ENCODE measurements around the gene ZNF524. TPM values are rescaled to one million over a fixed set of nuclear protein-coding genes. Genes with fewer than 3 reads are reported as not detected.
A peak's percentile ranks its signal among the peaks of the same experiment; 100 is the strongest.

ZNF524 gene
- total and polyA plus RNA-seq, 9 of the 15 experiments (the other 6 are each of a cell fraction or from before 2014, with no cell fraction given) = 0.08 to 15.6 (median 2.9) TPM

DNA sequence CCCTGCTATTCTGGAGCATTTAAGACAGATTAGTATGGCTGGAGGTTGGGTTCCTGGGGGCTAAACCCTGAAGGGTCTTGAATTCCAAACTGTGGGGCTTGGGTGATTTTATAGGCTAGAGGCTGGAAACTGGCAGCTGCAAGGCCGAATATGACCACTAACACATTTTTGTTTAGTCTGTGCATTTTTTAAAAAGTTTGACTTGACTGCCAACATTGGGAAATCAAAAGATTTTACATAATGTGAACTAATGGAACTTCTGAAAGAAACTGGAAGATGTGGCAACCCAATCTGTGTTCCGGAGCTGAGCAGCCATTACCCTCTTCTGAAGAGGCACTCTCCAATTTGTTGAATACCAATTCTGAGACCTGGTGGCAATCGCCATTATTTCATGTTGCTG is 19.2 kb downstream of the ZNF524 start:
- in situ Hi-C loops (cut with MboI) = no loop called here
- no TSS peak for BruUV-seq (replicated peaks)
- WGBS (ENCODE audit: insufficient coverage, low coverage, missing lambda C conversion rate) = 68% methylated on average over 3 of the region's 3 CpGs
- Histone ChIP-seq H3K4me1 (replicated peaks in 1 of 2; ENCODE audit: control insufficient read depth in 2 of 2, insufficient read depth in 2 of 2, low read length in 2 of 2) (peaks cover 6 to 10% of the 10 kb centered on the region in 2 experiments; a peak in 3 of 5 replicates), H4K20me1 (replicated peaks; ENCODE audit: control insufficient read depth, insufficient read depth, low read length) (no peaks in the 10 kb centered on the region; the same call in 1 of the 2 replicates), H3K9me1 (ENCODE audit: control insufficient read depth, insufficient read depth, low read length) (peaks cover 3% of the 10 kb centered on the region), H3K9ac (ENCODE audit: insufficient read depth in 1 of 2, low read depth in 2 of 2, low read length in 2 of 2) (no peak overlapping the region), H3K27ac (ENCODE audit: extremely low read depth, low read depth, low read length) (no peak overlapping the region), H3K79me2 (ENCODE audit: control insufficient read depth, insufficient read depth, low read length) (peaks cover 7% of the 10 kb centered on the region; the same call in 2 of the 3 replicates), H3K36me3 (ENCODE audit: control insufficient read depth, insufficient read depth, low read length) (peaks cover 35% of the 10 kb centered on the region; the same call in 2 of the 3 replicates), H3K4me3 (no peak overlapping the region), H3K9me3 (replicated peaks; ENCODE audit: control insufficient read depth, insufficient read depth, low read depth, low read length) (no peaks in the 10 kb centered on the region), H3K4me2 (ENCODE audit: insufficient read depth, low read length) (no peak overlapping the region), H3K27me3 (ENCODE audit: control insufficient read depth in 2 of 2, insufficient read depth in 2 of 2, low read length in 2 of 2) (no peaks in the 10 kb centered on the region), H2AFZ (ENCODE audit: low read depth, low read length) (no peak overlapping the region)
- CTCF ChIA-PET (ENCODE audit: low intra/inter-chr PET ratio) = no interaction called here
- no peak for TF ChIP-seq NFIX (CRISPR knock-in tag; IDR thresholded peaks at IDR 0.05; ENCODE audit: low read depth)
- no peak for TF ChIP-seq GATAD2A (IDR thresholded peaks at IDR 0.05)
- no peak for TF ChIP-seq IRF9 (tag; IDR thresholded peaks at IDR 0.05)
- no peak for TF ChIP-seq ZNF184 (CRISPR knock-in tag; IDR thresholded peaks at IDR 0.05)
- TF ChIP-seq KLF13 (tag; IDR thresholded peaks at IDR 0.05; ENCODE audit: borderline replicate concordance, low read depth) = no peak
- TF ChIP-seq TSC22D4 (tag; IDR thresholded peaks at IDR 0.05) = no peak
- TF ChIP-seq, protein P1, sequence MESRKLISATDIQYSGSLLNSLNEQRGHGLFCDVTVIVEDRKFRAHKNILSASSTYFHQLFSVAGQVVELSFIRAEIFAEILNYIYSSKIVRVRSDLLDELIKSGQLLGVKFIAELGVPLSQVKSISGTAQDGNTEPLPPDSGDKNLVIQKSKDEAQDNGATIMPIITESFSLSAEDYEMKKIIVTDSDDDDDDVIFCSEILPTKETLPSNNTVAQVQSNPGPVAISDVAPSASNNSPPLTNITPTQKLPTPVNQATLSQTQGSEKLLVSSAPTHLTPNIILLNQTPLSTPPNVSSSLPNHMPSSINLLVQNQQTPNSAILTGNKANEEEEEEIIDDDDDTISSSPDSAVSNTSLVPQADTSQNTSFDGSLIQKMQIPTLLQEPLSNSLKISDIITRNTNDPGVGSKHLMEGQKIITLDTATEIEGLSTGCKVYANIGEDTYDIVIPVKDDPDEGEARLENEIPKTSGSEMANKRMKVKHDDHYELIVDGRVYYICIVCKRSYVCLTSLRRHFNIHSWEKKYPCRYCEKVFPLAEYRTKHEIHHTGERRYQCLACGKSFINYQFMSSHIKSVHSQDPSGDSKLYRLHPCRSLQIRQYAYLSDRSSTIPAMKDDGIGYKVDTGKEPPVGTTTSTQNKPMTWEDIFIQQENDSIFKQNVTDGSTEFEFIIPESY (CRISPR knock-in tag; IDR thresholded peaks at IDR 0.05) = no peak
- TF ChIP-seq BACH1 (tag; IDR thresholded peaks at IDR 0.05) = no peak
- no peak for TF ChIP-seq ZNF121 (CRISPR knock-in tag; conservative IDR thresholded peaks at IDR 0.05)
- no peak for TF ChIP-seq ZNF707 (CRISPR knock-in tag; conservative IDR thresholded peaks at IDR 0.05)
- TF ChIP-seq ZNF316 (IDR thresholded peaks at IDR 0.05) = no peak
- TF ChIP-seq, protein P2, sequence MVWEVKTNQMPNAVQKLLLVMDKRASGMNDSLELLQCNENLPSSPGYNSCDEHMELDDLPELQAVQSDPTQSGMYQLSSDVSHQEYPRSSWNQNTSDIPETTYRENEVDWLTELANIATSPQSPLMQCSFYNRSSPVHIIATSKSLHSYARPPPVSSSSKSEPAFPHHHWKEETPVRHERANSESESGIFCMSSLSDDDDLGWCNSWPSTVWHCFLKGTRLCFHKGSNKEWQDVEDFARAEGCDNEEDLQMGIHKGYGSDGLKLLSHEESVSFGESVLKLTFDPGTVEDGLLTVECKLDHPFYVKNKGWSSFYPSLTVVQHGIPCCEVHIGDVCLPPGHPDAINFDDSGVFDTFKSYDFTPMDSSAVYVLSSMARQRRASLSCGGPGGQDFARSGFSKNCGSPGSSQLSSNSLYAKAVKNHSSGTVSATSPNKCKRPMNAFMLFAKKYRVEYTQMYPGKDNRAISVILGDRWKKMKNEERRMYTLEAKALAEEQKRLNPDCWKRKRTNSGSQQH (CRISPR knock-in tag; IDR thresholded peaks at IDR 0.05) = no peak
- no peak for TF ChIP-seq E2F3 (CRISPR knock-in tag; IDR thresholded peaks at IDR 0.05)
- TF ChIP-seq MAFK (IDR thresholded peaks at IDR 0.05; ENCODE audit: low read length) = no peak
- no peak for TF ChIP-seq EZH2 (IDR thresholded peaks at IDR 0.05; ENCODE audit: borderline replicate concordance, low read depth, low read length)
- TF ChIP-seq CBFA2T3 (IDR thresholded peaks at IDR 0.05) = no peak
- TF ChIP-seq NR1H2 (CRISPR knock-in tag; IDR thresholded peaks at IDR 0.05) = no peak
- no peak for TF ChIP-seq ZNF280B (CRISPR knock-in tag; IDR thresholded peaks at IDR 0.05)
- TF ChIP-seq MYNN (IDR thresholded peaks at IDR 0.05) = no peak
- no peak for TF ChIP-seq MYNN (CRISPR knock-in tag; IDR thresholded peaks at IDR 0.05)
- no peak for TF ChIP-seq SPI1 (IDR thresholded peaks at IDR 0.05; ENCODE audit: borderline replicate concordance, low read depth, low read length)
- FAIRE-seq (peak; percentile 11), ATAC-seq (no peak), DNase-seq (ENCODE audit: extremely low read depth in 1 of 4, low spot score in 3 of 4) (no peak)
- intact Hi-C loops (cut with micrococcal nuclease) = no loop called here
- POLR2A ChIA-PET = interaction anchor here (0.8 to 2.7 kb wide), 3 partner anchors 10 to 115 kb away, joined by 3 to 18 read pairs (median 3); partner anchors contain the start of gene ZNF865
